KBM-7 (cell line): ENCODE measurements around the gene ICA1.
"Not testable (repeated sequence)": the region's sequence is repeated elsewhere in the genome, so short reads cannot be mapped to it uniquely, and the experiment has no call there.

Experiments
- DNase-seq: peaks from one replicate; pipeline ENCODE4 v3.0.0-alpha.2; 2015
- in situ Hi-C: fragments of 300-500 bp; cut with MboI; formaldehyde crosslinking; loops from 2 replicates; pipeline ENCODE4 v1.14.3; 2020; ENCODE audit warnings: low sequenced_read_pairs, low pct_unique_long_range_greater_than_20kb, mixed read lengths

Gene ICA1

GRCh38 chr7:8274589-8274988, 12.6 kb upstream of the ICA1 start:
- in situ Hi-C loops: no loop called here
- DNase-seq: no peak

DNA sequence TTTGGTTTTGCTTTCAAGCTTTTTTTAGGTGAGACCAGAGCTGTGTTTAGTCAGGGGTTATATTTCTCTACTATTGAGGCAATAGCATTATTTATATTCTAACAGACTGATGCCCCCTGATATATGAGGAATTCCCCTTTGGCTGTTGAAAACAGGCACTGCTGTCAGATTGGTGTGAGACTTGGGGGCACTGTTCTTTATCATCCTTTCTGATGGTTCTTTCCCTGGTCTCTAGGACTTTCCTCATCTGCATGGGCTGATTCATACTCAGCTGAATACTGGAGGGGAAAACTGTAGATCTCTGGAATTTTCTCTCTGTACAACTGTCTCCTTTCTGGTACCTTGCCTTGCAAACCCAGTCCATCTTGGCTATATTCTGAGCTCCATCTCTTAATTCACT, 10.0 kb upstream of the ICA1 start:
- in situ Hi-C loops: no loop called here
- no peak for DNase-seq

GRCh38 chr7:8263048-8263447, 1.1 kb upstream of the ICA1 start:
- in situ Hi-C loops: no loop called here
- no peak for DNase-seq

GRCh38 chr7:8260871-8261694, 884 bp downstream of the ICA1 start:
- in situ Hi-C loops: no loop called here
- peak; percentile 66 for DNase-seq

- in situ Hi-C loops: no loop called here
These were observed 2.3 kb downstream of the ICA1 start for GRCh38 chr7:8259586-8260222.

GRCh38 chr7:8258734-8259133, 3.2 kb downstream of the ICA1 start:
- DNase-seq: no peak
- in situ Hi-C loops: no loop called here

More at GRCh38 chr7:8259586-8260222, 2.3 kb downstream of the ICA1 start:
- no peak for DNase-seq

DNA sequence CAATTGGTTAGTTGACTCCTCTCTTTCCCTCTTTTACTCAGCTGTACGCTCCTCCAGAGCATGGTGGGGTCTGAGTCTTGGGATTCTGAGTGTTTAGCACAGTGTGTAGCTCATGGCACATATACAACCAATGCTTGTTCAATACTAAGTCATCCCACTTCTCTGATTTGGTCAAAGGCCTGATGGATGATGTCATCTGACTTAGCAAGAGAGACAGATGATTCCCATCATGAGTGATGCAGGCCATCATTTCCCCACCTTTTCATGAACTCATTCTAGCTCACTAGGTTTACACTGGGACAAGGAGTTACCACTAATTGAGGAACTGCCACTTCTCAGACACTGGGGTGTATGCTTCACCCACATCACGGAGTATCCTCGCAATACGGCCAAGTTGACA, 3.8 kb downstream of the ICA1 start:
- DNase-seq: no peak
- in situ Hi-C loops: no loop called here

DNA sequence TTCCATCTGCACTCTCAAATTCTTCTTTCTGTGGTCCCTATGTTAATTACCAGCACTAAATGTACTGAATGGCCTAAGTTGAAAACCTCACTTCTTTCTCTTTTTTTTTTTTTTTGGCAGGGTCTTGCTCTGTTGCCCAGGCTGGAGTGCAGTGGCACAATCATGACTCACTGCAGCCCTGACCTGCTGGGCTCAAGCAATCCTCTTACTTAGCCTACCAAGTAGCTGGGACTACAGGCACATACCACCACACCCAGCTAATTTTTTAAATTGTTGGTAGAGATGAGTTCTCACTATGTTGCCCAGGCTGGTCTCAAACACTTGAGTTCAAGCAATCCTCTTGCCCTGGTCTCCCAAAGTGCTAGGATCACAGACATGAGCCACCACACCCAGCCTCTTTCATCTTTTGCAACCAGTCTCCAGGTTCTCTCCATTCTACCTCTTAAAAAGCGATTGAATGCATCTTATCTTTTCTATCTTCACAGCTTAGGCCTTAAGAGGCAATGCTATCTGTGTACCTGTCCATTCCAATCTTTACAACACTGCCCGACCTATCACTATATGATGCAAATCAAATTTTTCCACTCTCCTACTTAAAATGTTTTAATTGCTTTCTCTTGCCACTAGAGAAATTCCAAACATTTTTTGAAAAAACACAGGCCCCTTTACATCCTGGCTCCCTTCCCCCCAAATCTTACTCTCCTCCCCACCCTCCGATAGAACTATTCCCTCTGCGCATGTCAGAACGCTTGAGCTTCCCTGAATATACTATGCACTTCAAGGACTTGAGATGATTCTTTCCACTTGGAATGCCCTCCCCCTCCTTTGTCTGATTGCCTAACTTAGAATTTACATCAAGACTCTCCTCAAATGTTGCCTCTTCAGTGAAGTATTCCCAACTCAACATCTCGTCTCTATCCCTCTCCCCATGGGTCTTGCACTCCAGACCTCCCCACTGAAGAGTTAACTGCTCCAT, 6.0 kb downstream of the ICA1 start:
- DNase-seq: no peak
- in situ Hi-C loops: no loop called here

GRCh38 chr7:8254667-8255066, 7.3 kb downstream of the ICA1 start:
- in situ Hi-C loops: no loop called here
- DNase-seq: no peak

DNA sequence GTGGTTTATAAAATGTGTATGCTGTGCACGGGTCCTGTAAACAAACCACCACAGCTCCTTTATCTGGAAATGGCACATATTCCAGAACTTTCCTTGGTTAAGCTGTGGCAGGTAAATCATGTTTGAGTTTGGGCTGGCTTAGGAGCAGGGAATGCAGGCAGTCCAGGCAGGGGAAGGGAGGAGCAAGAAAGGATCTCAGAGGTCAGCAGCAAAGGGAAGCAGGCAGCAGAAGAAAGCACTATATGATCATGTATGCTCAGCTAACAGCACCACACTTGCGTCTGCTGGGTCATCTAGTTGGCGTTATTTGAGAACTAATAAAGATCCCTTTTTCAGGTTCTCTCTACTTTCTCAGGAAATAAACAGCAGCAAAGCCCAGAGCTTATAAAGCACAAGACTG, 7.8 kb downstream of the ICA1 start:
- no peak for DNase-seq
- in situ Hi-C loops: no loop called here

DNA sequence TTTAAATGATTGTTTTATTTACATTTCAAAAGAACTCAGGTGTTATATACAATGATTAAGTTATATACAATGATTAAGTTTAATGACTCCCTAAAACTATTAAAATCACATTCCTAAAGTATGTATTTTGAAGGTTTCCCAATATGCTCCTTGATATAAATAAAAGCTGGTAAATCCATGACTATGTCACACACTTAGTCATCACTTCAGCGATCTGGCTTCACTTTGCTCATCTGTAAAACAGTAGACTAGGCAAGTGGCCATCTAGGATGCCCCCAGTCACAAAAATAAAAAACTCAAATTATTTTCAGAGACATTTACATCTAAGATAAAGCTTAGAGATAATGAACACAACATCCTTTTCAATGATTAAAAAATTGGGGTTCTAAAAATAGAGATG, 10.8 kb downstream of the ICA1 start:
- in situ Hi-C loops: no loop called here

GRCh38 chr7:8250547-8250946, 11.4 kb downstream of the ICA1 start:
- in situ Hi-C loops: no loop called here
- DNase-seq: no peak

More for the DNA sequence above, 10.8 kb downstream of the ICA1 start:
- no peak for DNase-seq

DNA sequence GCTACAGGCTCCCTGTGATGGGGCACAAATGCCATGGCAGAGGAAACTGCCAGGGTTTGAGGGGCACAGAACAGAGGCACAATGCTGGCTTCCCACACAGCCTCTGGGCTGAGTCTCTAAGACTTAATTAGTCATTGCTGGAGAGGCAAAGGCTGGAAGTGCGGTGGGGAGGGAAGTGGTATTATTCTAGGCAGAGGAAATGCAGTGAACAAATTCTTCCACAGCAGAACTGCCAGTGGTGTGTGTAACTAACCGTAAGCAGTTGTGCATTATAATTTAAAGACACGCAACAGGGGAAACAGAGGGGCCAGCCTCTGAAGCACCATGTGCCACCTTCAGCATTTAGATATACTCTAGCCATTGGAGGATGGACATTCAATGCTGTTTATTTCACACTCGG, 12.8 kb downstream of the ICA1 start:
- no peak for DNase-seq
- in situ Hi-C loops: no loop called here

DNA sequence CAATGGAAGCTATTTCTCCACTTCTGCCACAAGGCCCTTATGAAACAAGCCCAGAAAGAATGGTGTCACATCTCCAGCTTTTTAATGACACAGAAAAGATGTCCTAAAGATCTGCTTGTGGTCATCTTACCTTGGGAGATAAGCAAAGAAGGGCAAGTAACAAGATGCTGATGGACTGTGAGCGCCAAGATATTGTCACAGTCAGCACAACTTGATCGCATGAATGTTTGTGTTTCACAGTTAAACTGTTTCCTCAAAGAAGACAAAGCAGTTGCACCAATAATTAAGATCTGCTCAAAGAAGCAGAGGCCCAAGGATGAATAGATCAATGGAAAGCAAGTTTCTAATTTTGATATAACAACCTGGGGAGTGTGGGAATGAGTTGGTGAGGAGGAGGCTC, 15.9 kb downstream of the ICA1 start:
- no peak for DNase-seq
- in situ Hi-C loops: no loop called here

- in situ Hi-C loops, DNase-seq: not testable (repeated sequence)
These were observed 16.9 kb downstream of the ICA1 start for GRCh38 chr7:8245032-8245431.

- DNase-seq, in situ Hi-C loops: not testable (repeated sequence)
These were observed 18.9 kb downstream of the ICA1 start for GRCh38 chr7:8243059-8243458.

GRCh38 chr7:8239702-8240362, 22.1 kb downstream of the ICA1 start:
- DNase-seq, in situ Hi-C loops: not testable (repeated sequence)

GRCh38 chr7:8236780-8237407, 25.1 kb downstream of the ICA1 start:
- DNase-seq: no peak
- in situ Hi-C loops: no loop called here
